GM19467 (cell line): ENCODE data around the gene FMNL3.
"Not testable (repeated sequence)": the region's sequence is repeated elsewhere in the genome, so short reads cannot be mapped to it uniquely, and the experiment has no call there.

ENCODE experiments used
- ATAC-seq: cut with Tn5 transposase; IDR thresholded peaks from one replicate; pipeline ENCODE4 v1.9.1; 2021; ENCODE audit warnings: mild to moderate bottlenecking, moderate library complexity; ENCODE audit not compliant: unreplicated experiment

The FMNL3 gene

GRCh38 chr12:49609875-49610154 lies 97.4 kb downstream of the FMNL3 start:
- no peak for ATAC-seq

GRCh38 chr12:49609059-49609874 lies 97.9 kb downstream of the FMNL3 start:
- ATAC-seq, result no peak

- not testable (repeated sequence) for ATAC-seq
Measured at GRCh38 chr12:49605539-49605938, 101.7 kb downstream of the FMNL3 start, which contains the start of gene FAM186B. Gene FAM186B (minus strand): TSS chr12:49605639. CDS start chr12:49605477, 162 bp downstream.

- no peak for ATAC-seq
Measured at GRCh38 chr12:49604856-49605255, 102.3 kb downstream of the FMNL3 start.

- no peak for ATAC-seq
Measured at GRCh38 chr12:49603721-49604120, 103.5 kb downstream of the FMNL3 start.

GRCh38 chr12:49599961-49600360 lies 107.2 kb downstream of the FMNL3 start:
- no peak for ATAC-seq

- no peak for ATAC-seq
Measured at GRCh38 chr12:49598527-49598926, 108.7 kb downstream of the FMNL3 start.

GRCh38 chr12:49588721-49589516 lies 118.3 kb downstream of the FMNL3 start:
- no peak for ATAC-seq

GRCh38 chr12:49588281-49588680 lies 118.9 kb downstream of the FMNL3 start:
- ATAC-seq, result no peak

- ATAC-seq, result no peak
Measured at GRCh38 chr12:49587174-49587908, 119.9 kb downstream of the FMNL3 start.
